IMR-90 (cell line): ENCODE results near the gene VAV3. TPM values are rescaled to one million over a fixed set of nuclear protein-coding genes. Genes with fewer than 3 reads are reported as not detected.

Experiments used
- ATAC-seq: fragments of 200-7000 bp; cut with Tn5 transposase; 2 replicates; pipeline ENCODE4 v1.9.1; 2020; ENCODE audit warnings: low read depth, mild to moderate bottlenecking, moderate library complexity
- BruUV-seq: library from RNA; stranded (reverse); fragments of 400-500 nt; replicated peaks from 2 replicates; lab custom pipeline; 2021; lab: Mats Ljungman, UMichigan
- CTCF ChIA-PET: fragments of 300-600 bp; formaldehyde crosslinking; extraction: SDS; loops from one replicate; lab custom pipeline; 2021; ENCODE audit warnings: antibody characterized with exemption; lab: Yijun Ruan, JAX
- POLR2A ChIA-PET: fragments of 300-600 bp; sonication (Branson Sonifier 250); formaldehyde crosslinking; loops from one replicate; lab custom pipeline; 2022; ENCODE audit warnings: antibody characterized with exemption; ENCODE audit not compliant: unreplicated experiment; lab: Charles Lee
- DNase-seq: peaks from one replicate; pipeline ENCODE4 v3.0.0; 2013
- H2AFZ ChIP-seq: replicated peaks from 2 replicates; pipeline ENCODE3; 2013; ENCODE audit warnings: low read length, mild to moderate bottlenecking; ENCODE audit not compliant: poor library complexity
- H2AK5ac ChIP-seq: 2 replicates; pipeline ENCODE4 v1.6.1; 2013; ENCODE audit warnings: low read depth, low read length, inconsistent platforms
- H2AK9ac ChIP-seq: replicated peaks from 2 replicates; pipeline ENCODE3; 2013; ENCODE audit warnings: mild to moderate bottlenecking, low read depth, low read length, moderate library complexity; ENCODE audit not compliant: poor library complexity
- H2BK120ac ChIP-seq: 2 replicates; pipeline ENCODE4 v1.6.1; 2013; ENCODE audit warnings: low read depth, low read length, inconsistent platforms
- H2BK15ac ChIP-seq: 3 replicates; pipeline ENCODE4 v1.6.1; 2013; ENCODE audit warnings: low read depth, low read length, inconsistent platforms
- H2BK20ac ChIP-seq: 2 replicates; pipeline ENCODE4 v1.6.1; 2013; ENCODE audit warnings: low read depth, mild to moderate bottlenecking, inconsistent platforms, low read length, moderate library complexity
- H2BK5ac ChIP-seq: 2 replicates; pipeline ENCODE4 v1.6.1; 2013; ENCODE audit warnings: mild to moderate bottlenecking, low read depth, low read length, inconsistent platforms; ENCODE audit not compliant: poor library complexity, severe bottlenecking
- H3K14ac ChIP-seq: replicated peaks from 2 replicates; pipeline ENCODE4 v1.6.1; 2013; ENCODE audit warnings: low read depth, low read length, inconsistent platforms
- H3K18ac ChIP-seq: 2 replicates; pipeline ENCODE4 v1.6.1; 2013; ENCODE audit warnings: low read depth, low read length, control low read depth
- H3K23ac ChIP-seq: 2 replicates; pipeline ENCODE4 v1.6.1; 2013; ENCODE audit warnings: low read depth, low read length, inconsistent platforms
- H3K27ac ChIP-seq: 2 replicates; pipeline ENCODE4 v1.5.1; 2013; ENCODE audit warnings: mild to moderate bottlenecking, control low read depth, low read length; ENCODE audit not compliant: insufficient read depth
- H3K27me3 ChIP-seq: 2 replicates; pipeline ENCODE4 v1.6.1; 2013; ENCODE audit warnings: low read length; ENCODE audit not compliant: control insufficient read depth, insufficient read depth
- H3K36me3 ChIP-seq: 2 replicates; pipeline ENCODE4 v1.6.1; 2013; ENCODE audit warnings: low read length, mixed read lengths; ENCODE audit not compliant: control insufficient read depth, insufficient read depth
- H3K4ac ChIP-seq: 2 replicates; pipeline ENCODE4 v1.6.1; 2013; ENCODE audit warnings: low read depth, low read length, inconsistent platforms
- H3K4me1 ChIP-seq: 2 replicates; pipeline ENCODE4 v1.6.1; 2013; ENCODE audit warnings: low read length, mixed read lengths; ENCODE audit not compliant: control insufficient read depth, insufficient read depth
- H3K4me2 ChIP-seq: 2 replicates; pipeline ENCODE4 v1.6.1; 2013; ENCODE audit warnings: low read depth, mild to moderate bottlenecking, control low read depth, low read length, moderate library complexity
- H3K4me3 ChIP-seq: 2 replicates; pipeline ENCODE4 v1.5.1; 2013; ENCODE audit warnings: low read depth, mild to moderate bottlenecking, control low read depth, low read length, moderate library complexity; ENCODE audit not compliant: insufficient read depth
- H3K56ac ChIP-seq: 2 replicates; pipeline ENCODE4 v1.6.1; 2013; ENCODE audit warnings: low read length, inconsistent platforms; ENCODE audit not compliant: insufficient read depth; ENCODE audit errors: extremely low read depth
- H3K79me1 ChIP-seq, 2 experiments: 2 replicates each; pipeline ENCODE4 v1.6.1; 2013; ENCODE audit warnings: low read length in 2 of 2, inconsistent platforms in 1 of 2, low read depth in 1 of 2
- H3K9ac ChIP-seq: 2 replicates; pipeline ENCODE4 v1.6.1; 2013; ENCODE audit warnings: low read depth, low read length, control low read depth
- H3K9me1 ChIP-seq: 2 replicates; pipeline ENCODE4 v1.6.1; 2013; ENCODE audit warnings: low read length, inconsistent platforms; ENCODE audit not compliant: insufficient read depth
- H3K9me3 ChIP-seq: 2 replicates; pipeline ENCODE4 v1.6.1; 2013; ENCODE audit warnings: low read length; ENCODE audit not compliant: control insufficient read depth, insufficient read depth
- H4K20me1 ChIP-seq: 2 replicates; pipeline ENCODE4 v1.6.1; 2013; ENCODE audit warnings: low read length, inconsistent platforms; ENCODE audit not compliant: insufficient read depth
- H4K5ac ChIP-seq: 2 replicates; pipeline ENCODE4 v1.6.1; 2013; ENCODE audit warnings: mild to moderate bottlenecking, low read depth, low read length, control low read depth
- H4K8ac ChIP-seq, 2 experiments: 2 replicates each; pipeline ENCODE4 v1.6.1; 2013; ENCODE audit warnings: low read depth in 2 of 2, low read length in 2 of 2, control low read depth in 1 of 2, inconsistent platforms in 1 of 2
- H4K91ac ChIP-seq: 2 replicates; pipeline ENCODE4 v1.6.1; 2013; ENCODE audit warnings: low read depth, low read length, inconsistent platforms; ENCODE audit not compliant: insufficient read depth
- CHD1 ChIP-seq: IDR thresholded peaks from 2 replicates; pipeline ENCODE4 v1.6.1; 2012; ENCODE audit warnings: low read depth, low read length, improper control_type of control experiment
- MAFK ChIP-seq: IDR thresholded peaks from 2 replicates; pipeline ENCODE4 v1.6.1; 2012; ENCODE audit warnings: low read depth, low read length, improper control_type of control experiment
- MAZ ChIP-seq: IDR thresholded peaks from 2 replicates; pipeline ENCODE4 v1.6.1; 2012; ENCODE audit warnings: low read depth, mild to moderate bottlenecking, low read length, improper control_type of control experiment, moderate library complexity, borderline replicate concordance
- NFE2L2 ChIP-seq: fragments of 150-350 bp; IDR thresholded peaks from 2 replicates; pipeline ENCODE4 v1.6.1; 2016; ENCODE audit warnings: low read depth, mild to moderate bottlenecking, low read length
- POLR2A ChIP-seq: IDR thresholded peaks from 2 replicates; pipeline ENCODE4 v1.6.1; 2012; ENCODE audit warnings: mild to moderate bottlenecking, low read depth, low read length
- RCOR1 ChIP-seq: IDR thresholded peaks from 2 replicates; pipeline ENCODE4 v1.6.1; 2012; ENCODE audit warnings: mild to moderate bottlenecking, low read length, improper control_type of control experiment; ENCODE audit not compliant: insufficient replicate concordance
- RFX5 ChIP-seq: IDR thresholded peaks from 2 replicates; pipeline ENCODE4 v1.8.0; 2012; ENCODE audit warnings: low read depth, mild to moderate bottlenecking, low read length, moderate library complexity
- SMC3 ChIP-seq: fragments of 150-350 bp; IDR thresholded peaks from 2 replicates; pipeline ENCODE4 v1.6.1; 2016; ENCODE audit warnings: low read depth, mild to moderate bottlenecking, antibody characterized with exemption, low read length, moderate library complexity
- WGBS, 2 experiments: methylation state at CpG; one replicate each; pipeline versions ENCODE4 v1.1.5 to v1.1.7; 2013; ENCODE audit warnings: missing lambda C conversion rate in 2 of 2; ENCODE audit not compliant: insufficient read length in 1 of 2; ENCODE audit errors: extremely low coverage in 2 of 2; 5-methylcytosine and 5-hydroxymethylcytosine counted together
- dilution Hi-C: fragments of 300-500 bp; cut with HindIII; formaldehyde crosslinking; loops from one replicate; pipeline ENCODE4 v1.14.3; 2018; ENCODE audit warnings: low sequenced_read_pairs; ENCODE audit not compliant: unreplicated experiment
- in situ Hi-C: fragments of 300-500 bp; cut with MboI; formaldehyde crosslinking; loops from 3 replicates; pipeline ENCODE4 v1.14.3; 2019; ENCODE audit warnings: low sequenced_read_pairs, inconsistent platforms, mixed read lengths
- intact Hi-C: fragments of 100-400 bp; cut with micrococcal nuclease; formaldehyde crosslinking; loops from 2 replicates; pipeline ENCODE4 v1.10.0; 2022
- polyA plus RNA-seq, 3 experiments: library from polyadenylated mRNA; depleted of rRNA; stranded (reverse); fragments of >200 nt; gene quantifications; 2 replicates each; pipeline ENCODE4 v1.2.3, GENCODE V29; 2012; ENCODE audit warnings: low replicate concordance in 1 of 3
- total RNA-seq: library from RNA; depleted of rRNA; stranded (reverse); fragments of >200 nt; gene quantifications from 2 replicates; pipeline ENCODE4 v1.2.3, GENCODE V29; 2012
- TF ChIP-seq, protein P1 (sequence below): fragments of 150-350 bp; IDR thresholded peaks from 2 replicates; pipeline ENCODE4 v1.6.1; 2016; ENCODE audit warnings: low read depth, mild to moderate bottlenecking, low read length, moderate library complexity, borderline replicate concordance
- TF ChIP-seq, protein P2 (sequence below): conservative IDR thresholded peaks from 2 replicates; pipeline ENCODE4 v1.5.1; 2012; ENCODE audit warnings: mild to moderate bottlenecking, low read depth, low read length, improper control_type of control experiment

VAV3 gene
- total and polyA plus RNA-seq, 2 of the 4 experiments (the other 2 are of a cell fraction): 0.12 to 0.18 TPM

DNA sequence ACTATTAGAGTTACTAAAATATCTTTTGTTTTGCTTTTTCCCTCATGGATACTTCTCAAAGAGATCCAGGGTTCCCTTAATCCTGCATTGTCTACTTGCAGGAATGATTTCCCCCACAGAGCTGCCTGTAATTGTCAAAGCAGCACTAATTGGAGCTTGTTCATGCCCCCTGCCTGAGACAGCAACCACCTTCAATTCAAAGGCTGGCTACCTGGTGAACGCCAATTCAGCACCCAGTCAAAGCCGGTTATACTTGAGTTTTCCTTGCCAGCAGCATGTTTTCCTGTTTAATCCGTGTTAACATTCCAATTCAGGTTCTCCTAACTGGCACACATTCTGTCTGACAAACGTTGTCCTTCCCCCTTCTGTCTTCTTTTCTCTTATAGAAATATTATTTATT lies 441.2 kb downstream of the VAV3 start:
- Histone ChIP-seq H2BK15ac (no peak overlapping the region), H2AFZ (no peak overlapping the region), H2AK9ac (no peak overlapping the region), H2AK5ac (no peak overlapping the region), H3K56ac (no peak overlapping the region), H3K36me3 (no peaks in the 10 kb centered on the region), H3K23ac (no peak overlapping the region), H3K18ac (no peak overlapping the region), H3K27ac (no peak overlapping the region), H3K9ac (no peak overlapping the region), H3K4ac (no peak overlapping the region), H3K4me3 (no peak overlapping the region), H3K9me1 (no peaks in the 10 kb centered on the region), H3K4me1 (no peaks in the 10 kb centered on the region), H4K5ac (no peak overlapping the region), H4K8ac (no peak overlapping the region), H2BK120ac (no peak overlapping the region), H2BK5ac (no peak overlapping the region), H2BK20ac (no peak overlapping the region), H3K14ac (no peak overlapping the region), H3K4me2 (no peak overlapping the region), H3K79me1 (no peaks in the 10 kb centered on the region), H3K9me3 (no peaks in the 10 kb centered on the region), H4K20me1 (no peaks in the 10 kb centered on the region), H3K27me3 (no peaks in the 10 kb centered on the region), H4K91ac (no peak overlapping the region)
- intact Hi-C loops (loop anchor here (10.0 kb wide), 1 partner anchor 231 kb away; no protein-coding TSS in a partner anchor), in situ Hi-C loops (no loop called here), dilution Hi-C loops (no loop called here)
- no peak for TF ChIP-seq RCOR1
- TF ChIP-seq MAFK: no peak
- TF ChIP-seq, protein P1, sequence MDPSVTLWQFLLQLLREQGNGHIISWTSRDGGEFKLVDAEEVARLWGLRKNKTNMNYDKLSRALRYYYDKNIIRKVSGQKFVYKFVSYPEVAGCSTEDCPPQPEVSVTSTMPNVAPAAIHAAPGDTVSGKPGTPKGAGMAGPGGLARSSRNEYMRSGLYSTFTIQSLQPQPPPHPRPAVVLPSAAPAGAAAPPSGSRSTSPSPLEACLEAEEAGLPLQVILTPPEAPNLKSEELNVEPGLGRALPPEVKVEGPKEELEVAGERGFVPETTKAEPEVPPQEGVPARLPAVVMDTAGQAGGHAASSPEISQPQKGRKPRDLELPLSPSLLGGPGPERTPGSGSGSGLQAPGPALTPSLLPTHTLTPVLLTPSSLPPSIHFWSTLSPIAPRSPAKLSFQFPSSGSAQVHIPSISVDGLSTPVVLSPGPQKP: no peak
- TF ChIP-seq POLR2A: no peak
- no peak for TF ChIP-seq MAZ
- TF ChIP-seq RFX5: no peak
- TF ChIP-seq SMC3: no peak
- no peak for TF ChIP-seq CHD1
- TF ChIP-seq NFE2L2: no peak
- TF ChIP-seq, protein P2, sequence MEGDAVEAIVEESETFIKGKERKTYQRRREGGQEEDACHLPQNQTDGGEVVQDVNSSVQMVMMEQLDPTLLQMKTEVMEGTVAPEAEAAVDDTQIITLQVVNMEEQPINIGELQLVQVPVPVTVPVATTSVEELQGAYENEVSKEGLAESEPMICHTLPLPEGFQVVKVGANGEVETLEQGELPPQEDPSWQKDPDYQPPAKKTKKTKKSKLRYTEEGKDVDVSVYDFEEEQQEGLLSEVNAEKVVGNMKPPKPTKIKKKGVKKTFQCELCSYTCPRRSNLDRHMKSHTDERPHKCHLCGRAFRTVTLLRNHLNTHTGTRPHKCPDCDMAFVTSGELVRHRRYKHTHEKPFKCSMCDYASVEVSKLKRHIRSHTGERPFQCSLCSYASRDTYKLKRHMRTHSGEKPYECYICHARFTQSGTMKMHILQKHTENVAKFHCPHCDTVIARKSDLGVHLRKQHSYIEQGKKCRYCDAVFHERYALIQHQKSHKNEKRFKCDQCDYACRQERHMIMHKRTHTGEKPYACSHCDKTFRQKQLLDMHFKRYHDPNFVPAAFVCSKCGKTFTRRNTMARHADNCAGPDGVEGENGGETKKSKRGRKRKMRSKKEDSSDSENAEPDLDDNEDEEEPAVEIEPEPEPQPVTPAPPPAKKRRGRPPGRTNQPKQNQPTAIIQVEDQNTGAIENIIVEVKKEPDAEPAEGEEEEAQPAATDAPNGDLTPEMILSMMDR: no peak
- no TSS peak for BruUV-seq
- ChIA-PET CTCF (no interaction called here), POLR2A (no interaction called here)
- ATAC-seq: no peak
- DNase-seq: no peak
- WGBS, 2 experiments: 80% methylated on average over 2 of the region's 4 CpGs; no CpG with 5 or more reads in 1 of the 2 experiments
